HL-60 (cell line): ENCODE data around the gene NKAIN2.

Experiments used
- DNase-seq, 2 experiments: peaks; one replicate each; pipeline ENCODE4 v3.0.0-alpha.2; 2010 to 2020; ENCODE audit warnings: low read depth in 1 of 2, low spot score in 1 of 2
- H3K27ac ChIP-seq: fragments of 250-450 bp; sonication (Bioruptor Pico); replicated peaks from 2 replicates; pipeline ENCODE4 v1.5.1; 2020; ENCODE audit warnings: mild to moderate bottlenecking, moderate library complexity
- H3K27me3 ChIP-seq: fragments of 250-450 bp; sonication (Bioruptor Pico); 2 replicates; pipeline ENCODE4 v1.5.1; 2021; ENCODE audit warnings: mild to moderate bottlenecking, moderate library complexity; ENCODE audit not compliant: insufficient read depth, poor library complexity, severe bottlenecking
- H3K4me3 ChIP-seq: replicated peaks from 2 replicates; pipeline ENCODE4 v1.5.1; 2011; ENCODE audit warnings: mild to moderate bottlenecking, control low read depth, low read length; ENCODE audit not compliant: insufficient read depth
- CTCF ChIP-seq: IDR thresholded peaks from one replicate; pipeline ENCODE4 v1.5.1; 2011; ENCODE audit warnings: low read length, control low read depth, inconsistent platforms; ENCODE audit not compliant: insufficient read depth
- GABPA ChIP-seq: IDR thresholded peaks from 2 replicates; pipeline ENCODE4 v1.6.1; 2012; ENCODE audit warnings: low read depth
- POLR2AphosphoS5 ChIP-seq: IDR thresholded peaks from 2 replicates; pipeline ENCODE4 v1.6.1; 2012; ENCODE audit warnings: low read depth
- REST ChIP-seq: IDR thresholded peaks from 2 replicates; pipeline ENCODE4 v1.6.1; 2012; ENCODE audit warnings: low read depth; ENCODE audit not compliant: insufficient replicate concordance
- SPI1 ChIP-seq: IDR thresholded peaks from 2 replicates; pipeline ENCODE4 v1.6.1; 2012; ENCODE audit warnings: low read depth, mild to moderate bottlenecking, borderline replicate concordance

Gene NKAIN2

GRCh38 chr6:124536157-124536841 lies 732.6 kb downstream of the NKAIN2 start:
- TF ChIP-seq SPI1: no peak
- no peak for TF ChIP-seq POLR2AphosphoS5
- TF ChIP-seq CTCF: no peak
- no peak for TF ChIP-seq GABPA
- no peak for TF ChIP-seq REST
- no peak overlapping the region for H3K27ac ChIP-seq
- H3K27me3 ChIP-seq: no peaks in the 10 kb centered on the region
- DNase-seq: no peak
- H3K4me3 ChIP-seq: no peak overlapping the region

GRCh38 chr6:124536842-124537191 lies 733.2 kb downstream of the NKAIN2 start:
- no peak for DNase-seq
- no peaks in the 10 kb centered on the region for H3K27me3 ChIP-seq
- H3K27ac ChIP-seq: no peak overlapping the region
- no peak for TF ChIP-seq POLR2AphosphoS5
- TF ChIP-seq SPI1: no peak
- no peak for TF ChIP-seq REST
- no peak for TF ChIP-seq CTCF
- no peak for TF ChIP-seq GABPA
- H3K4me3 ChIP-seq: no peak overlapping the region

- no peak overlapping the region for H3K4me3 ChIP-seq
- H3K27ac ChIP-seq: no peak overlapping the region
- no peak for DNase-seq
- no peaks in the 10 kb centered on the region for H3K27me3 ChIP-seq
- TF ChIP-seq REST (no peak), SPI1 (no peak), POLR2AphosphoS5 (no peak), CTCF (no peak), GABPA (no peak)
Measured at GRCh38 chr6:124539096-124539495, 735.4 kb downstream of the NKAIN2 start.
